Activated naive CD8-positive, alpha-beta T cell treated with anti-CD3 and anti-CD28 coated beads, Interleukin-2, amount 50 U/mL, for 16 hours (primary cell): Measurements from ENCODE around the gene RTN1.

Experiments used
- DNase-seq: peaks from one replicate; pipeline ENCODE4 v3.0.0-alpha.2; 2020; ENCODE audit warnings: low read depth, low spot score

Gene RTN1

GRCh38 chr14:59629444-59630287 lies 240.9 kb downstream of the RTN1 start:
- DNase-seq, result no peak

GRCh38 chr14:59627011-59627520 lies 243.5 kb downstream of the RTN1 start:
- DNase-seq, result no peak

DNA sequence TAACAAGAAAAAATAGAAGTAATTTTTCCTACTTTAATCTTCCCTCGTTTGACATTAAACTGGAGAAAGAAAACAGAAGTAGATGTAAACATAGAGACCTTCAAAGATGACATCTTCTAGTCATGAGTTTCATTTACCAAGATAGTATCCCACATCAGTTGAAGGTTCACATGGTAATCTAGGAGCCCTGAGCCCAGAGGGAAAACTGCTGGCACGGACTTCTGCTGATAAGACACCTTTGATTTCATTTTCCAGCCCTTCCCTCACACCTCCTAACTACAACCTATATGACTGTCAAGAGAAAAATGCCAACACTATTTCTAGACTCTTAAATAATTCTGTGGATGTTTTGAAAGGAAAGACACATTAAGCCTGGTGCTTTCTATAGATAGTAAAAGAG lies 247.9 kb downstream of the RTN1 start:
- no peak for DNase-seq

DNA sequence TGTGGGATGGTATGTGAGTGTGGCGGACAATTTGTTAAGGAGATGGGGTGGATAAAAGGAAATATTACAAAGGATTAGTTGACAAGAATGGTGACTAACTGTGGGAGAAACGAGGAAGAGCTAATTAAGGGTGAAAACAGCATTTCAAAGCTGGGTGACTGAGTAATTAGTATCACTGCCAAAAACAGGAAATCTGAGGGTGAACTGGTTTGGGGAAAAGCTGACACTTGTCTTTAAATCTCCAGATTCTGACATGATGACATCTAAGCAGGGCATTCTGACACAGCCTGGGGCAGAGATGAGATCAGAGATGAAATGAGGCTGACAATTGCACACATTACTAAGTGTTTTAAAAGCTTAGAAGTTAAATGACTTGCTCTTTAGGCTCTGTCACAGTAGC lies 251.5 kb downstream of the RTN1 start:
- no peak for DNase-seq

GRCh38 chr14:59601056-59601455 lies 269.5 kb downstream of the RTN1 start:
- DNase-seq, result no peak

DNA sequence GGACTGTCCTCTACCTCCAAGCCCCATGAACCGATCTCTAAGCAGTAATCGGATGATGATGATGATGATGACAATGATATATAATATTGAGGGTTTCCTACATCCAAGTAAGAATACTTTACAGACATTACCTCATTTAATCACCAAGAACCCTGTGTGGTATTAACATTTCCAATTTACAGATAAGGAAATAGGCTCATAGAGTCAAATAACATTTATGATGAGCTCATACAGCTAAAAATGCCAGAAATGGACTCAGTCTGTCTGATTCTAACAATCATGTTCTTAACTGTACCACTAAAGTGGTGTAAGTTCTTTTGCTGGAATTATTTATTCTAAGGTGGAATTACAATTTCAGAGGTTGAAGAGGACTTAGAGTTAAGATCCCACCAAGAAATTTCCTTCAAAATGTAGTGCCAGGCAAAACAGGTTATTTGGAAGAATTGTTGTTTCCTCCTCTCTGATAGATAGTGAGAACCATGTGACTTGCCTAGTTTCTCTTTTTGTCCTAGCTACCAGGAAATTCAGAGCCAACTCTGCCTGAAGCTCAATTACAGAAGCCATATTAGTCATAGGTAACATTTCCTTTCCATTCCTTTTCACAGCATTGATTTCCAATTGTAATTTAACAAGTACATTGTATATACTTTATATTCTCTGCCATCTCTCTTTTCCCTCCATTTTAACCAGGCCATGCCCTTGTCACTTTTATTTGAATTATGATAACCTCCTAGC lies 270.2 kb downstream of the RTN1 start:
- no peak for DNase-seq

- no peak for DNase-seq
Measured at GRCh38 chr14:59595071-59595470, 275.5 kb downstream of the RTN1 start.

- no peak for DNase-seq
Measured at GRCh38 chr14:59591641-59592370, 278.8 kb downstream of the RTN1 start.

- no peak for DNase-seq
Measured at GRCh38 chr14:59588101-59588500, 282.5 kb downstream of the RTN1 start.

GRCh38 chr14:59585891-59586554 lies 284.6 kb downstream of the RTN1 start:
- DNase-seq, result no peak

DNA sequence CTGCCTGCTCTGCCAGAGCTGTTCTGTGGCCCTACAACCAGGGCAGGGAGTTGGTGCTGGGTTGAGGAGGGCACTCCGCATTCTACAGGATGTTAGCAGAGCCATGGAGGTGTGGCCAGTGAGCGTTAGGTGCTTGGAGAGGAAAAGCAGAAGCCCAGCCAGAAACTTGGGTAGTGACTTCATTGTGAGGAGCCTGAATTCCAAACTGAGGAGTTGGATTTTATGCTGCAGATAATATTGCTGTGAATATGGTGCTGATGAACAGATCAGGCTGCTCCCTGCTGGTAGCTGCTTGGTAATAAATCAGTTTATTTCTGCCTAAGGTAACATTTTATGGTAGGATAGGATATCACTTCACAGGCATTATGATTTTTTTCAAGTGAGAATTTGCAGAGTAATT lies 286.8 kb downstream of the RTN1 start:
- no peak for DNase-seq

DNA sequence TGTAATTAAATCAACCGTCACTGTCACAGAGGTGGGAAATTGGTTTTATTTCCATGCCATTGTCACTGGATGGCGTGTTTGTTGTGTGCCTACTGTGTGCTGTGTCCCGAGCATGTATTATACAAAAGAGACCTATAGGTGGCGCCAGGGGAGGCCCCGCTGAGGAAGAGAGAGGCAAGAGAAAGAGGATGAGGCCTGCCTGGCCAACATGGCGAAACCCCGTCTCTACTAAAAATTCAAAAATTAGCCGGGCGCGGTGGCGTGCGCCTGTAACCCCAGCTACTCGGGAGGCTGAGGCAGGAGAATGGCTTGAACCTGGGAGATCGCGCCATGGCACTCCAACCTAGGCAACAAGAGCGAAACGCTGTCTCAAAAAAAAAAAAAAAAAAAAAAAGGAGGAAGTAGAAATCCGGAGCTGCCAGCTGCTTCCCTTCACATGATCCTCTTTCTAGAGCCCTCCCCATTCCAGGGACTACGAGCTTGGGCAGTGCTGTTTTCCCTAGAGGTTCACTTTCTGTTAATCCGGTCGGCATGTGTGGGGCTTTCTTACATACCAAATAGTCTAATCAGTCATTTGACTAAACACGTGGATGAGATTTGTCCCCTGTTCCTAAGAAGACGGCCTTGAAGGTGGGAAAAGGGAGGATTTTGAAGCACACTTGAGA lies 287.6 kb downstream of the RTN1 start:
- no peak for DNase-seq

DNA sequence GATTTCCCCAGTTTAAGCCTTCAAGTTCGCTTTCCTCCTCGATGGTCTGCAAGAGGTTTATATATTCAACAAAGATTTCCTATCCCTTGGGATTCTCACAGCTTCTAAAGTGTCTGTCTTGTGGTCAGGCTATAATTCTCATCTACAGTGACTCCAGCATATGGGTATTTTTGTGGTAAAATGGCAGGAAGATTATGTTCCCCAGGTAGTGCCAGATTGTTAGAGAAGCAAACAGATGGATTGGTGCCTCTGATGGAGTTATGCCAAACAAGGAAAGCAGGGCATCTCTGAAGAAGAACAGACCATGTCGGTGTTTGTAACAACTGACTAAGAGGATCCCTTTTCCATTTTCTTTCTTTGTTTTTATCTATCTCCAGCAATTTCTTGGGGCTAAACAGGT lies 288.4 kb downstream of the RTN1 start:
- no peak for DNase-seq

DNA sequence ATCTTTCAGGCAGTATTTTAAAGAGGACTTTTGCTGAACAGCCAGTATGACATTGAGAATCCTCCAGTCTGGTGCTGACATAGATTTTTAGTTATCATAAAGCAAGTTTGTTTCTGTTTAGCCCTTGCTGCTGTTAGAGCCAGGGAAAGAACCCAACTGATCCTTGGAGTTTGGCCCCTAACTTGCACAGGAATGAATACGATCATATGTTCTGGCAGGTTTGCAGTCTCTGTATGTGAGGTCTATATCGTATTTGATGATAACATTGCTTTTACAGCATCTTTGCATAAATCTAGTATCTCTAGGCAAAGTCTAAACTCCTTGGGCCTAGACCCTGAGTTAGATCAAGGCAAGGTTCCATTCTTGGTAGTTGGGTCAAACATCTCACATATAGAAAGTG lies 289.7 kb downstream of the RTN1 start:
- DNase-seq, result no peak

DNA sequence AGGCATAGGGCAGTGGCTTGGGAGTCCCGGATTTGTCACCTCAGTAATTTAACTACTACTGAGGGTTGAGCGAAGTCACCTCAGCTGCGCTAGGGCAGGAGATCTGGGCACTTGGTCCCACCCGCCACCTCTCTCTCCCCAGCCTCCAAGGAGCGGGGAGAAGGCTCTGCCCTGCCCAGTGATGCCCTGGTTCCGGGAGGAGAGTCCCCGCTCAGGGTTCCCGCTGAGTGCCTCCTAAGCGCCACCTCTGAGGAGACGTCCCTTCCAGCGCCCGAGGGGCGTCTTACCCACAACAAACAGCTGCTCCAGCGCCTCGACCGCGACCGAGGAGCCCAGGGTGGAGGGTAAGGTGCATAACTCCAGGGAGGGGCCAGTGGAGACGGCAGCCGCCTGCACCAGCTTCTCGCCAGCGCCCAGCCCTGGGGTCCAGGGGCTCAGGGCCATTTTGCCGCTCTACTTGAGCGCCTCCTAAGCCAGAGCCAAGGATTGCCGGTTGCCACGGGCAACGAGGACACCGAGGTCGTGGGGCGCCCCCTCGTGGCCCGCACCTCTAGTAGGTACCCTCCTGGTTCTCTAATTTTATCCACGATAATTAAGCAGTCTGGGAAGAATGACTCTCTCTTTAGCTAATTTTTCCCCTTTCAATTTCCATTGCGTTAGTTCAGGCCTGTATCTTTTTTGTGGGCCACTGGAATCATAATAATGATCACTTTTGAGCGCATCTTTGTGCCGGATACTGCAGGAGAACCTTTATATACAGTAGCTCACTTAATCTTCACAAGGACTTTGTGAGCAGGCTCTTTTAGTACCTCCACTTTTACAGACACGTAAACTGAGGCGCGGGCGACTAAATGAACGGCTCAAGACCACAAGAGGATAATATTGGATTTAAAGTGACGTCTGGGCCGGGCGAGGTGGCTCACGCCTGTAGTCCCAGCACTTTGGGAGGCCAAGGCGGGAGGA lies 294.0 kb downstream of the RTN1 start, which contains the start of gene CCDC175:
Gene CCDC175, minus strand, starts transcription at position 481 of the 963 bp plus-strand sequence. Its CDS starts 37 bp downstream, at position 444.
- DNase-seq, result peak; percentile 57

- no peak for DNase-seq
Measured at GRCh38 chr14:59570122-59570521, 300.5 kb downstream of the RTN1 start.

- DNase-seq, result no peak
Measured at GRCh38 chr14:59566725-59567124, 303.9 kb downstream of the RTN1 start.

DNA sequence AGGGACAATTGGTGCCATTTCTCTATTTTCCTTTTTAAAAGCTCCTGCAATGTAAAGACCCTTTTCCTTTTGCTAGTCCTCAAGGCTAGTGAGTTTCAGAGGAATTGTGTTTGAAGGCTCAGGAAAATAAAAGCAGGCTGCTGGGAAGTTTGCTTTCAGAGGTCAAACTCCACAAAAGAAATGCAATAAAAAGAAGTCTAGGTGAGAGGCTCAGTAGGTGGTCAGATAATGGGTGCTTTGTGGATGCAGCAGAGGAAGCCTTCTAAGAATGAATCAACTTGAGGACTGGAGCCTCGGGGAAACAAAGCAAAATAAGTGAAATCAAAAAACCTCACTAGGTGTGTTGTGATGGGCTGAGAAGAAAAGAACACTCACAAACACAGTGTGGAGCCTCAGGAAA lies 304.3 kb downstream of the RTN1 start:
- no peak for DNase-seq

- DNase-seq, result no peak
Measured at GRCh38 chr14:59565087-59565486, 305.5 kb downstream of the RTN1 start.

DNA sequence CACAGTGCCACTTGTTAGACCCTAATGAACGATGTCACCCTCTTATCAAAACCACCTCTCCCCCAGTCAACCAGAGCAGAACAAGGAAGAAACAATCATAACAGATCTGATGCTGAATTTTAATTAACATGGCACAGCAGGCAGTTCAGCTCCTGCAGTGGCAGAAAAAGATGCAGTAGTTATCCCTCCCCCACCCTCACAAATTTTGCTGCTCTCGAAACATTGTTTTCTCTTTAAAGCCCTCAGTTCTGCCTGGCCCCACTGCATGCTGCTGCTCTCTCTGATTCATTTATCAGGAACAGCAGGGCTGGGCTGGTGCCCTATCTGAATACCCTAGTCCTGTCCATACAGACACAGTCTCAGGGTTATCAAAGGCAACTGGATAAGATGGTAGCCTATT lies 306.2 kb downstream of the RTN1 start:
- DNase-seq, result no peak
